GM20000 (cell line): ENCODE data around the gene BCL10.

Experiments used
- DNase-seq: peaks from one replicate; pipeline ENCODE4 v3.0.0; 2012; ENCODE audit warnings: low spot score
- TF ChIP-seq, protein P1 (sequence below): IDR thresholded peaks from 2 replicates; pipeline ENCODE4 v1.5.1; 2012; ENCODE audit warnings: mild to moderate bottlenecking, control low read depth; ENCODE audit errors: extremely low read depth, missing control alignments

BCL10 gene

DNA sequence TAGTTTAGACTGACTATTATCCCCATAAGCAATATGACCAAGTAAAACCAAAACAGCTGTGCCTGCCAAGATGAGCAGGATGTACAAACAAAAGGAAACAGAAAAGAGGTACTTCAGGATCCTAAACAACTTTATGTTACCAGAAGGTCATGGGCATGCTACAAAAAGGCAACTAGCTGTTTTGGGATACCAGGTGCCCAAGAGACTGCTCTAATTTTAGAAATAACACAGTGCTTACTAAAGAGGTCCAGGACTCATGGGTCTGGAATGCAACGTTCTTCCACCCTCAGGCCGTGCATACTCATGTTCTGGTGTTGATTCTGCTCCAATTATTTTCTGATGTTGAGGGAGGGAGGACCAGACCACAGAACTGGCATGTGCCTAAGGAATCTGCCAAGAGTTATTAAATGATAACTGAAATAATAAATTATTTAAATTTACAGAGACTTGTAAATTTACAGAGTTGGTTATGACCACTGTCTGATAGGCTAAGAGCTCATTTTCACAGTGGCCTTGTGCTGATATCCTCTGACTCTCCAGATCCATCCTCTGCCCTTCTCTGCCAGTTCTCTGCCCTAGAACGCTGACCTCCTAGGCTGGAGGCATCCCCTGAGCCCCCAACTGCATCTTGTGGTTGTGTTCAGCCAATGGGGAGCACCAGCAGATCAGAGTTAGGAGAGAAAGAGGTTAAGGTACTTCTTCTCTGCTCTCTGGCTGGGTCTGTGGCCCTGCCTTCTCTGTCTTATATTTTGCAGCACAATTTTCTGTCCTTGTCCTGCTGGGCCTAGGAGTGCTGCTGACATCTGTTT is 37.7 kb upstream of the BCL10 start:
- DNase-seq = no peak
- TF ChIP-seq, protein P1, sequence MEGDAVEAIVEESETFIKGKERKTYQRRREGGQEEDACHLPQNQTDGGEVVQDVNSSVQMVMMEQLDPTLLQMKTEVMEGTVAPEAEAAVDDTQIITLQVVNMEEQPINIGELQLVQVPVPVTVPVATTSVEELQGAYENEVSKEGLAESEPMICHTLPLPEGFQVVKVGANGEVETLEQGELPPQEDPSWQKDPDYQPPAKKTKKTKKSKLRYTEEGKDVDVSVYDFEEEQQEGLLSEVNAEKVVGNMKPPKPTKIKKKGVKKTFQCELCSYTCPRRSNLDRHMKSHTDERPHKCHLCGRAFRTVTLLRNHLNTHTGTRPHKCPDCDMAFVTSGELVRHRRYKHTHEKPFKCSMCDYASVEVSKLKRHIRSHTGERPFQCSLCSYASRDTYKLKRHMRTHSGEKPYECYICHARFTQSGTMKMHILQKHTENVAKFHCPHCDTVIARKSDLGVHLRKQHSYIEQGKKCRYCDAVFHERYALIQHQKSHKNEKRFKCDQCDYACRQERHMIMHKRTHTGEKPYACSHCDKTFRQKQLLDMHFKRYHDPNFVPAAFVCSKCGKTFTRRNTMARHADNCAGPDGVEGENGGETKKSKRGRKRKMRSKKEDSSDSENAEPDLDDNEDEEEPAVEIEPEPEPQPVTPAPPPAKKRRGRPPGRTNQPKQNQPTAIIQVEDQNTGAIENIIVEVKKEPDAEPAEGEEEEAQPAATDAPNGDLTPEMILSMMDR = no peak

DNA sequence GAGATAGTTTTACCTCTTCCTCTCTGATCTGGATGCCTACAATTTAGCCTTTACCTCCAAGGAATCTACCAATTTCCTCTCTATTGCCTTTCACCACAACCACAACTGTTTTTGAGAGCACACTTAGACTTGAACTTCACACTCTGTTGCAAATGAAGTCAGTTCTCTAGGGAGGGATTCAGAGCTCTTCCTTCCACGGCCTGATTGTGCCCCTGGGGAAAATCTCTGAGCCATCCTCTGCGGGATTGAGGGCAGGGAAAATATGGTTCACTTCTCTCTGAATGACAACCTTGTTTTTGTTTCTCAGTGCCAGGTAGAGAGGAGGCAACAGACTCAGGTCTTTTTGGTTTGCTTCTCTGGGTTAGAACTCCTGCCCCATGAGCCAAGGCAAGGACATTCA is 35.4 kb upstream of the BCL10 start:
- TF ChIP-seq, protein P1 = no peak
- DNase-seq = no peak

DNA sequence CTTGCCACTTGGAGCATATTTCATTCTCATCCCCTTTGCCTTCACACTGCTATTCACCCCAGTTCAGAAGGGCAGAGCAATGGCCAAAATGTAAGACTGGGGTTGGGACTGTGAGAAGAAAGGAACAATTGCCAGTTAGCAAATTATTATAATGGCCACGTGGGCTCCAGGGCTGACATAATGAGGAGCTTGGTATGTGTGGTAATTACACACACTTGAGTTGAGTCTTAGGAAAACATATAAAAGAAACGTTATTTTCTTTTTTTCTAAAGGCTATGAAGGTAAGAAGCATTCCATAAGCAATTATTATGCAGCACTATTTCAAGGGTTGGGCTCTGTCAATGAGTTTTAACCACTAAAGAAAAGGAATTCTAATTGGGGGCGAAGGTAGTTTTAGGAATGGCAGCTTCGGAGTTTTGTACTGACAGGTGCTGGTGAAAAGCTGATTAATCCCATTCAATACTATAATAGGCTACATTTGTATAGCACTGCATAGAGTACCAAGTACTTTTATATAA is 32.5 kb upstream of the BCL10 start:
- no peak for DNase-seq
- TF ChIP-seq, protein P1 = no peak

DNA sequence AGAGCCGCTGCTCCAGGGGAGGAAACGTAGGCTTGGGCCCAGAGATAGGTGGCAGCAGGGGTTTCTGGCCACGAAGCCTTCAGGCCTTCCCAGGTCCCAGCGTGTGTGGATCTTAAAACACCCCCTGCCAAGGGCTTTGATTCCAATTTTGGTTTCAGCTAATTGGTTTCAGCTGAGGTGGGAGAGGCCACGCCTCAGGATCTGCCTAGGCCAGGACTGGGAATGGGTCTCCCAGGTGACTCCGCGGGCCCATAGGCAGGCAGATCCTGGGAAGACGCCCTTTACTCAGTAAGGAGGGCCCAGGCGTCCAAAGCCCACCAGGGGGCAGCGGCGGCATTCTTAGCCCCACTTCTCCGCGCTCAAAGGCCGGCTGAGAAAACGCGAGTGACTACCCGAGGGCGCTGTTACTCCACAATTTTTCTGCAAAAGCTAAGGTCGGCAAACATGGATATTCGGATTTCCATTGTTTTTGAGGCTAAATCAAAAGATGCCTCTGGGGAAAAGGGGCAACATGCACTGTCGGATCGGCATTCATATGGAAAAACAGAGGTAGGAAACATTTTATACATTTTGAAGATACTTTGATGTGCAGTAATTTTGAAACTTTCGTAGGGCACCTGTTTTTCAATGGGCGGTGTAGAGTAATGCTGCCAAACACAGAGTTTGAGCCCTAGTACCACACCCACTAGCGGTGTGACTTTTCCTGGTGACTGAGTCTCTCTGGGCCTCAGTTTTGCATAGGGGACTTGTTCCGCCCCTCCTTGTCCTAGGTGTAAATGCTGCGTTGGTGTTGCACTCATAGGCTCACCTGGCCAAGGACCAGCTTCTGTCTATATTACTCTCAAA is 31.8 kb upstream of the BCL10 start:
- TF ChIP-seq, protein P1 = peak; percentile 87
- DNase-seq = peak; percentile 72

DNA sequence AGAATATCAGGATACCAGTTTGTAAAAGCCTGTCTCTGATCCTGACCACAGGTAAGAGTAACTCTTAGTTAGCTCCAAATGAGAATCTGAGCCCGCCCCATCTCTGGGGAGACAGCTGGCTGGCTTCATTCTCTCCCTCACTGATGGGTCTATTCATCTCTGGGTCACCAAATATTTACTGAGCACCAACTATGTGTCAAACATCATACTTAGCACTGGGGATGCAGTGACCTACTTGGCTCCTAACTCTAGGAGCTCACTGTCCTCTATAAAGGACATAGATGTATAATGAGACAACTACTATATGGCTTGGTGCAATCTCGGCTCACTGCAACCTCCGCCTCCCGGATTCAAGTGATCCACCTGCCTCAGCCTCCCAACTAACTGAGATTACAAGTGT is 29.8 kb upstream of the BCL10 start:
- TF ChIP-seq, protein P1 = no peak
- no peak for DNase-seq

DNA sequence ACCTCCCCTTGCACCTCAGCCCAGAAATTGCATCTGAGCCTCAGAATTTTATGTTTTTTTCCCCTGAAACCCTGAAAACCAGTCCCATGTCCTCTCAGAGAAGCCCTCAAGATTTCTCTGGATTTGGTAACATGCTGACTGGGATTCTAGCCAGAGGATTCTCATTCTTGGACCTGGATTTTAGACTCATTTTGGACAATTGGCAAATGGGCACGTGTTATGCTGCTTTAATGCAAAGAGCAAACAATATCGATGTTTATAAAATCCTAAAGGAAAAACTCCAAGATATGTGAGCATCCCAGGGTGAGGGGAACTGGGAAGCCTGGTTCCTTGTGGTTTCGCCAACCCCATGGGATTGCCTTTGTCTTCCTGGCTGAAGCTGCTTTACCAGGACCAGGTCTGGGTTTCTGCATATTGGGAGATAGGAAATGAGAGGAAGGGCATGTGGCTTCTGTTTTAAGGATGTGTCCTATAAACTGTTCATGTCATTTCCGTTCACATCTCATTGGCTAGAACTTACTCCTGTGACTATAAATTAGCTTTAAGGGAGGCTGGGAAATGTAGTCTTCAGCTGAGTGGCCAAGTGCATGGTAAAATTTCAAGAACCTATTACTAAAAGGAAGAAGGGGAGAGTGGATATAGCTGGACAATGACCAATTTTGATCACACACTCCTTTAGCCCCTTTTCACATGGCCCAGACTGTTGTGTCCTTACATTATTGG is 27.2 kb upstream of the BCL10 start:
- TF ChIP-seq, protein P1 = no peak
- DNase-seq = no peak
